HG02678 (cell line): ENCODE results near the gene MT1F.
"Not testable (repeated sequence)": the region's sequence is repeated elsewhere in the genome, so short reads cannot be mapped to it uniquely, and the experiment has no call there.

Experiments
- ATAC-seq: cut with Tn5 transposase; IDR thresholded peaks from one replicate; pipeline ENCODE4 v1.9.1; 2021; ENCODE audit warnings: mild to moderate bottlenecking, moderate library complexity; ENCODE audit not compliant: unreplicated experiment

The MT1F gene

GRCh38 chr16:56643080-56643778 lies 14.5 kb upstream of the MT1F start:
- no peak for ATAC-seq

DNA sequence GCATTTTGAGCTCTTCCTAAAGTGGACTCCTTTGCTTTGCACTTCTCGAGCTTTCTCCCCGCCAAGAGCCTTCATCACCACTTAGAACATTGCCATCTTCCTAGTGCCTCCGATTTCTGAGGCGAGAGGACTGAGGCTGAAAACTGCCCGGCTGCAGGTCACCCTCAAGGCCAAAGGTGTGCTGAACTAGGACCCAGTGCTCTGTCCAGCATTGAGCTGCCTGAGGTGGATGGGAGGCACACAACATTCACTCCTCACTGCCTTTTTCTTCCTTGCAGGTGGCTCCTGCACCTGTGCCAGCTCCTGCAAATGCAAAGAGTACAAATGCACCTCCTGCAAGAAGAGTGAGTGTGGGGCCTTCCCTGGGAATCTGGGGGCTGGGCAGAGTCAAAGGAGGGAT lies 13.9 kb upstream of the MT1F start:
- ATAC-seq: no peak

DNA sequence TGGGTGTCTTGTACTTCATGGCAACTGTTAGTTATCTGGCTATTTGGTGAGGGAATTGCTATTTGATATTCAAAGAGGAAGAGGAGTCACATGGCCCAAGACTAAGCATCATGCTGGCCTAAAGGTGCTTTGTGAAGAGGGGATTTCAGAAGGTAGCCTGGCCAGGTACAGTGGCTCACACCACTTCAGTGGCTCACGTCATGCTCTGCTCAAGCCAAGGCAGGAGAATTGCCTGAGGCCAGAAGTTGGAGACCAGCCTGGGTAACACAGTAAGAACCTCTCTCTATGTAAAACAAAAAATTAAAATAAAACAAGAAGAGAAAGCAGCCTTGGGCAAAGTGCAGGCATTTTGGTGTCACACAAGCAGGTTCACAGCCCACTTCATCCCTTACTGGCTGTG lies 12.4 kb upstream of the MT1F start:
- ATAC-seq: no peak

- no peak for ATAC-seq
Measured at GRCh38 chr16:56645838-56646237, 11.9 kb upstream of the MT1F start.

GRCh38 chr16:56647641-56648431 lies 9.9 kb upstream of the MT1F start:
- ATAC-seq: no peak

DNA sequence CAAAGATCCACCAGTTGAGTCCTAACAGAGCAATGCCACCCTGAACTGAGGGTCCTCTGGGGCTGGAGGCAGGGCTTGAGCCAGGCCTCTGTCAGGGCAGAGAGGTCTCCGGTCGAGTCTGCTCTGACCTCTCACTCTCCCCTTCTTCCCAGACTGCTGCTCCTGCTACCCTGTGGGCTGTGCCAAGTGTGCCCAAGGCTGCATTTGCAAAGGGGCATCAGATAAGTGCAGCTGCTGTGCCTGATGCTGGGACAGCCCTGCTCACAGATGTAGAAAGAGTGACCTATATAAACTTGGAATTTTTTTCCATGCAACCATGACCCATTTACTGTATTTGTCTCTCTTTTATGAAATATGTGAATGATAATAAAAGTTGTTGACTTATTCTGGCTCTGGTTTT lies 8.5 kb upstream of the MT1F start:
- ATAC-seq: no peak

GRCh38 chr16:56649820-56650219 lies 7.9 kb upstream of the MT1F start:
- no peak for ATAC-seq

DNA sequence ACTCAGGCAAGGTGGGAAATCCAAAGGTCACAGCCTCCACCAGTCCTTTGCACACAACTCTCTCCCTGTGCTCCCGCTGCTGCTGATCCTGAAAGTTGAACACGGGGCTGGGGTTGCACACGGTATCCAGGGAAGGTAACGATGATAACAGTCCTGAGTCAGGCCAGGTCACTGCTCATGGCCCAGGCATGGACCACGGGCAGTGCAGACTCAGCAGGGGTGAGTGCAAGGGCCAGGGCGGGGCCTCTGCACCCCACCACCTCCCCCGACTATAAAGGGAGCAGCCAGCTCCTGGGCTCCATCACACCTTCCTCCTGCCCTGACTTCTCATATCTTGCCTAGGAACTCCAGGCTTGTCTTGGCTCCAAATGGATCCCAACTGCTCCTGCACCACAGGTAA lies 6.2 kb upstream of the MT1F start, which contains the start of gene MT1B:
MT1B (plus strand) TSS at position 301 of the 400 bp plus-strand sequence; CDS start at position 369, 68 bp downstream.
- ATAC-seq: no peak

GRCh38 chr16:56652600-56652999 lies 5.2 kb upstream of the MT1F start:
- no peak for ATAC-seq

- no peak for ATAC-seq
Measured at GRCh38 chr16:56653218-56653617, 4.5 kb upstream of the MT1F start.

- no peak for ATAC-seq
Measured at GRCh38 chr16:56658327-56658875, 642 bp downstream of the MT1F start.

DNA sequence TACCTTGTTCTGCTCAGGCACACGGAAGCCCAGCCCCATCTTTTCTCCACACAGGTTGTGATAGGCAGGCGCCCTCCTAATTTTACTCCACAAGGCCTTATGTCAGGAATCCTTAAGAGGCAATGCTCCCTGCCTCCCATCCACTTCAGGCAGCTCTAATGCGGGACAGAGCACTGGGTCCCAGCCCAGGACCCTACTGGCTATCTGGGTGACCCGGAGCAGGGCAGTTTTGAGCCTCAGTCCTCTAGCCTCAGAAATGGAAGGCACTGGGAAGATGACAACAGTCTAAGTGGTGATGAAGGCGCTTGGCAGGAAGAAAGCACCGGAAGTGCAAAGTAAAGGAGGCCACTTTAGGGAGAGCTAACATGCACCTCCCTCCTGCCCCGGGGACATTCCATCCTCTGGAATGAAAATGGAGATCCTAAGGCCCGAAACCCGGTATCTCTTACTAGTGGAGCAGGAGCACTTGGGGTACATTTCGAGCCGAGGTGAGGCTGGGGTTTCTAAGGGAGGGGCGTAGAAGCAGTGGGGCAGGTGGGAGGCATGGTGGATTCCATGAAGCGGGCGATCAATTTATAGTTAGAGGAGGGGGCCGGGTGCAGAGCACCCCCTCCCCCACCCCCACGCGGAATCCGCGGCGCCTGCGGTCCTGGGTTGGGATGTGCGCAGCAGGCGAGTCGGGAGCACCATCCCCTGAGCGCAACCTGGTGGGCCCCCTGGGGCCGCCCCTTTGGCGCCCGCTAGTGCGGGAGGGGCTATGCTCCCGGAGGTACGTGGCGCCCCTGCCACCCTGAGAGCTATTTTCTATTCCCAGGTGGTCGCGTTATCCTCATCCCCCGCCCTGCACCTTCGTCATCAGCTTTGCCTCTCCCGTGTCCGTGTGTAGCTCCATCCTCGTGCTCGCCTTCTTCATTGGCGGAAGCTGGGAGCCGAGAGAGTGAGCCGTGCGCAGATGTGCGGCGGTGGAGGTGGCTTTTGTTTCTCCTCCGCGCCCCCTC lies 4.9 kb downstream of the MT1F start:
- no peak for ATAC-seq

DNA sequence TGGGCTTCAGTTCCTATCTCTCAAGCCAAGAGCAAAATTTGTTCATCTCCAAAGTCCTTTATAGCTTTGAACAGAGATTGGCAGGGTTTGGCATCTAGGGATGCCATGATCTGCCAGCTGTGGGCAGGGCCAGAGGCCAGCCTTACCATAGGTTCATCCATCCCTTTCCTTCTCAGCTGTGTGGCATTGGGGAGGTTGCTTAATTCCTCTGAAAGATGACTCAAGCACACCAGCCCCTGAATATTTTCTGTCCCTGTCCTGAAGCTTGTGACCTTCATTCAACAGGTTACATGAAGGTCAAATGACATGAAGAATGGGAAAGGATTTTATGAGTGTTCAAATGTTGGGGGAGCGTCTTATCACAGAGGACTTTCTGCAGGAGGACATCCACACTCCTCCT lies 6.7 kb downstream of the MT1F start:
- no peak for ATAC-seq

GRCh38 chr16:56665286-56666261 lies 7.8 kb downstream of the MT1F start:
- not testable (repeated sequence) for ATAC-seq

DNA sequence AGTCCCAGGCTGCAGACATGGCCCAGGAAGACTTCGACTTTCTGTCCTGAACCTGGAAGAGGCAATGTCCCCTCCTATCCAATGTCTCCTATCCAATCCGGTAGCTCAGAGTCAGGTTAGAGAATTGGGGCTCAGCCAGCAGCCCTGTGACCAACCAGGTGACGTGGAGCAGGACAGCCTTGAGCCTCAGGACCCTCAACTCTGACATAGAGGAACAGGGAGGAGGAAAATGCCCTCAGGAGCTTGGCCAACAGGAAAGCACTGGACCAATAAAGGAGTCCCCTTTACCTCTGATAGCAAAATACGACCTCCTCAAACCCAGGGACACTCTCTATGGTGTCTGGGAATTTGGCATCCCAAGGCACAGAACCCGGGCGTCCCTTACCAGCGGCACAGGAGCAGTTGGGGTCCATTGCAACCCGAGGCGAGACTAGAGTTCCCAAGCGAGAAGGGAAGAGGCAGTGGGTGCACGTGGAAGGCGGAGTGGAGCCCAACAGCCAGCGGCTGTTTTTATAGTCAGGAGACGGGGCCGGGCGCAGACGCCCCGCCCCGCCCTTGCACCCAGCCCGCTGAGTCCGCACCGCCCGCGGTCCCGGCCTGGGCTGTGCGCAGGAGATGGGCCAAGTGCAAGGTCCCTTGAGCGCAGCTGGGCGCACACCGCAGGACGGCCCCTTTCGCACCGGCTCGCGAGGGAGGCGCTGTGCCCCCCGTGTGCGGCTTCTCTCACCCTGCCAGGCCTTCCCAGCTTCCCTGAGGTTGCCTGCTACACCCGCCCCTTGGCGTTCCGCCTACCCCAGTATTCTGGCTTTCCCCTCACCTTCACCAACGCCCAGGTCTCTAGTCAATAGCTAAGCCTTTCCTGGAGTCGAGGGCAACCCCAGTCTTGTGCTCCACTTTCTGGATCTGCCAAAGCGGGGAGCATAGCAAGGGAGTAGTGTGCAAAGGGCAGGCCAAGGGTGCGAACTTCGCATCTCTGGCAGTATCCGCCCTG lies 10.1 kb downstream of the MT1F start, which contains the start of gene MT1G:
MT1G (minus strand) TSS at position 485 of the 991 bp plus-strand sequence; CDS start at position 413, 72 bp downstream.
- ATAC-seq: no peak

DNA sequence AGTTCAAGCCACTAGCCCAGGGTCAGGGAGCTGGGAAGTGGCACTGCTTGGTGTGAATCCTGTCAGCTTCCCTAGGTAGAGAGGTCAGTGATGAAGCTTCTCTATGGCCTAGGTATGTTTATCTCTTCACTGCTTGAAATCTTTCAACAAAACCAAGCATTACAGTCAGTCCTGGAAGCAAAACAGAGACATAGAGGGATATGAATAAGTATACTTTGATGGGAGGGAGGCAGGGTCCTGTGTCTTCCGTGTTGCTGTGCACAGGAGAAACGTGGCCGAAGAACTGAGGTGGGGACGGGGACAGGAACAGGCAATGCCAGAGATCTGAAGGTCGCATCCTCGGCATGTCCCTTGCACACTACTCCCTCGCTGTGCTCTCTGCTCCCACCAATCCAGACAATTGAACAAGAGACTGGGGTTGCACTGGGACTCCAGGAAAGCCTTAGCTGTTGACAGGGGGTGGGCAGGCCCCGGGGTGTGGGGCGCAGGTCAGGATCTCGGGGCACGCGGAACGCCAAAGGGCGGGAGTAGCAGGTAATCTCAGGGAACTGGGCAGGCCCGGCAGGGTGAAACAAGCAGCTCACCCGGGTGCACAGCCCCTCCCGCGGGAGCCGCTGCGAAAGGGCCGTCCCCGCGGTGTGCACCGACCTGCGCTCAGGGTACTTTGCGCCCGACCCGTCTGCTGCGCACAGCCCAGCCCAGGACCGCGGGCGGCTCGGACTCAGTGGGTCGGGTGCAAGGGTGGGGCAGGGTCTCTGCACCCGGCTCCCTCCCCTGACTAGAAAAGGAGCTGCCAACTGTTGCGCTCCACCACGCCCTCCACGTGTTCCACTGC lies 11.5 kb downstream of the MT1F start, which contains the start of gene MT1H:
MT1H (plus strand) TSS at position 810 of the 835 bp plus-strand sequence. CDS start 71 bp downstream, outside the sequence.
- ATAC-seq: no peak
